GM23338 (cell line): Measurements from ENCODE around the gene C6orf89. TPM values are rescaled to one million over a fixed set of nuclear protein-coding genes. Genes with fewer than 3 reads are reported as not detected.

ENCODE experiments used
- ATAC-seq: fragments of 200-7000 bp; cut with Tn5 transposase; 3 replicates; pipeline ENCODE4 v1.9.1; 2020
- DNase-seq: peaks from one replicate; pipeline ENCODE4 v3.0.0-alpha.2; 2015; ENCODE audit warnings: low spot score
- H2AFZ ChIP-seq: fragments of 200-600 bp; sonication (generic); 2 replicates; pipeline ENCODE4 v1.8.0; 2016; ENCODE audit warnings: antibody characterized with exemption, mild to moderate bottlenecking, moderate library complexity
- H3F3A ChIP-seq: fragments of 200-600 bp; sonication (generic); replicated peaks from 2 replicates; pipeline ENCODE4 v1.8.0; 2017; ENCODE audit warnings: antibody characterized with exemption, mixed run types, low read depth
- H3K27ac ChIP-seq: fragments of 200-600 bp; sonication (generic); 2 replicates; pipeline ENCODE4 v1.6.1; 2016; ENCODE audit warnings: low read depth
- H3K27me3 ChIP-seq: fragments of 200-600 bp; sonication (generic); 2 replicates; pipeline ENCODE4 v1.8.0; 2016; ENCODE audit warnings: mild to moderate bottlenecking, mixed run types, moderate library complexity; ENCODE audit not compliant: insufficient read depth
- H3K36me3 ChIP-seq: fragments of 200-600 bp; sonication (generic); 2 replicates; pipeline ENCODE4 v1.8.0; 2016; ENCODE audit warnings: mild to moderate bottlenecking; ENCODE audit not compliant: insufficient read depth
- H3K4me1 ChIP-seq: fragments of 200-600 bp; sonication (generic); 2 replicates; pipeline ENCODE4 v1.8.0; 2016; ENCODE audit warnings: mild to moderate bottlenecking, moderate library complexity; ENCODE audit not compliant: insufficient read depth
- H3K4me2 ChIP-seq: fragments of 200-600 bp; sonication (generic); 2 replicates; pipeline ENCODE4 v1.7.1; 2017; ENCODE audit warnings: mixed run types
- H3K4me3 ChIP-seq: fragments of 200-600 bp; sonication (generic); 2 replicates; pipeline ENCODE4 v1.6.1; 2016; ENCODE audit warnings: mixed run types
- H3K79me2 ChIP-seq: fragments of 200-600 bp; sonication (generic); replicated peaks from 2 replicates; pipeline ENCODE4 v1.8.0; 2017; ENCODE audit warnings: mild to moderate bottlenecking; ENCODE audit not compliant: insufficient read depth
- H3K9me2 ChIP-seq: fragments of 200-600 bp; sonication (generic); 2 replicates; pipeline ENCODE4 v1.8.0; 2017; ENCODE audit not compliant: insufficient read depth
- H4K20me1 ChIP-seq: fragments of 200-600 bp; sonication (generic); replicated peaks from 2 replicates; pipeline ENCODE4 v1.8.0; 2017; ENCODE audit warnings: mild to moderate bottlenecking; ENCODE audit not compliant: insufficient read depth
- H3K27ac Mint-ChIP-seq: 2 replicates; pipeline ENCODE4 v1.8.0; 2020; ENCODE audit warnings: inconsistent platforms, mild to moderate bottlenecking, moderate library complexity, mixed read lengths
- H3K27me3 Mint-ChIP-seq: 3 replicates; pipeline ENCODE4 v1.8.0; 2022; ENCODE audit warnings: low read depth, mild to moderate bottlenecking, moderate library complexity, mixed read lengths, inconsistent platforms; ENCODE audit not compliant: insufficient read depth, poor library complexity
- H3K36me3 Mint-ChIP-seq: 3 replicates; pipeline ENCODE4 v1.8.0; 2021; ENCODE audit warnings: low read depth, mild to moderate bottlenecking, inconsistent platforms, moderate library complexity, mixed read lengths
- H3K4me1 Mint-ChIP-seq: 3 replicates; pipeline ENCODE4 v1.8.0; 2020; ENCODE audit warnings: mild to moderate bottlenecking, inconsistent platforms, mixed read lengths
- H3K4me3 Mint-ChIP-seq: 3 replicates; pipeline ENCODE4 v1.8.0; 2021; ENCODE audit warnings: moderate library complexity, mild to moderate bottlenecking, inconsistent platforms, mixed read lengths
- H3K9me3 Mint-ChIP-seq: 3 replicates; pipeline ENCODE4 v1.8.0; 2020; ENCODE audit warnings: moderate library complexity, mild to moderate bottlenecking, inconsistent platforms, mixed read lengths
- NANOG ChIP-seq: IDR thresholded peaks from 2 replicates; pipeline ENCODE4 v1.6.1; 2016; ENCODE audit warnings: antibody characterized with exemption, borderline replicate concordance
- polyA plus RNA-seq: library from polyadenylated mRNA; unstranded; fragments of >200 nt; fragmentation: Nextera tagmentation; extraction: Ambion mirVana; gene quantifications from 2 replicates; pipeline ENCODE4 v1.2.1, GENCODE V29; 2016
- total RNA-seq: library from RNA; depleted of rRNA; stranded (reverse); fragments of >200 nt; shearing (Covaris generic); gene quantifications from 2 replicates; pipeline ENCODE4 v1.2.3, GENCODE V29; 2014
- TF ChIP-seq, protein P1 (sequence below): fragments of 250-450 bp; sonication (Bioruptor Pico); IDR thresholded peaks from 2 replicates; pipeline ENCODE4 v1.5.0; 2020; ENCODE audit warnings: mild to moderate bottlenecking, moderate library complexity
- TF ChIP-seq, protein P2 (sequence below): IDR thresholded peaks from 2 replicates; pipeline ENCODE4 v1.6.1; 2016; ENCODE audit warnings: antibody characterized with exemption
- TF ChIP-seq, protein P3 (sequence below), 2 experiments: fragments of 200-600 bp in 1 of 2; sonication (generic) in 1 of 2; conservative IDR thresholded peaks; 2 replicates each; pipeline versions ENCODE4 v1.5.1 to v1.6.1; 2016 to 2017; ENCODE audit warnings: antibody characterized with exemption in 2 of 2, low read depth in 2 of 2, mild to moderate bottlenecking in 2 of 2, moderate library complexity in 1 of 2

C6orf89 gene
- total and polyA plus RNA-seq, 2 experiments from 2014 or later = 3.7 to 7.9 TPM

DNA sequence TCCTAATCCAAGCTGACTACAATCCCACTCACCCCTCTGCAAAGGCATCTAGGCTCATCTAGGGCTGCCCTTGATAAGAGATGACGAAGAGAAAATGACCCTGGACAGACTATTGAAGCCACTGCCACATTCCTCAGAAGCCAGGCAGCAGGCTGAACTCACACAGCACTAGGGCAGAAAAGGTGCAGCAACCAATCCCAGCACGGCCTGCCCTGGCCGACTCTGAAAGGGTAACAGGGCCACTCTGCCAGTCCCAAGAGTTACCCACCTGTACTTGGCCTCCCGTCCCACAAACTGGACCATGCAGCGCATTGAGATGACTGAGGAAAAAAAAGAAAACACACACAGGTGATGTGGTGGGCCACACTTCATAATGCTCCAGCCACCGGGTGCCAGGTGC is 91.2 kb downstream of the C6orf89 start:
- peaks cover 7% of the 10 kb centered on the region for H3K27me3 Mint-ChIP-seq
- Histone ChIP-seq H3F3A (peaks cover 4% of the 10 kb centered on the region), H3K79me2 (peaks cover 38% of the 10 kb centered on the region), H3K4me2 (no peak overlapping the region), H3K4me1 (peaks cover 24% of the 10 kb centered on the region), H3K27ac (no peak overlapping the region), H4K20me1 (peaks cover 38% of the 10 kb centered on the region), H3K4me3 (no peak overlapping the region), H3K9me2 (no peaks in the 10 kb centered on the region), H2AFZ (no peak overlapping the region), H3K27me3 (no peaks in the 10 kb centered on the region), H3K36me3 (peaks cover 52% of the 10 kb centered on the region)
- H3K4me3 Mint-ChIP-seq = no peak overlapping the region
- no peak for DNase-seq
- H3K9me3 Mint-ChIP-seq = no peaks in the 10 kb centered on the region
- H3K36me3 Mint-ChIP-seq = peaks cover 71% of the 10 kb centered on the region
- no peak overlapping the region for H3K27ac Mint-ChIP-seq
- H3K4me1 Mint-ChIP-seq = peaks cover 30% of the 10 kb centered on the region
- TF ChIP-seq, protein P1, sequence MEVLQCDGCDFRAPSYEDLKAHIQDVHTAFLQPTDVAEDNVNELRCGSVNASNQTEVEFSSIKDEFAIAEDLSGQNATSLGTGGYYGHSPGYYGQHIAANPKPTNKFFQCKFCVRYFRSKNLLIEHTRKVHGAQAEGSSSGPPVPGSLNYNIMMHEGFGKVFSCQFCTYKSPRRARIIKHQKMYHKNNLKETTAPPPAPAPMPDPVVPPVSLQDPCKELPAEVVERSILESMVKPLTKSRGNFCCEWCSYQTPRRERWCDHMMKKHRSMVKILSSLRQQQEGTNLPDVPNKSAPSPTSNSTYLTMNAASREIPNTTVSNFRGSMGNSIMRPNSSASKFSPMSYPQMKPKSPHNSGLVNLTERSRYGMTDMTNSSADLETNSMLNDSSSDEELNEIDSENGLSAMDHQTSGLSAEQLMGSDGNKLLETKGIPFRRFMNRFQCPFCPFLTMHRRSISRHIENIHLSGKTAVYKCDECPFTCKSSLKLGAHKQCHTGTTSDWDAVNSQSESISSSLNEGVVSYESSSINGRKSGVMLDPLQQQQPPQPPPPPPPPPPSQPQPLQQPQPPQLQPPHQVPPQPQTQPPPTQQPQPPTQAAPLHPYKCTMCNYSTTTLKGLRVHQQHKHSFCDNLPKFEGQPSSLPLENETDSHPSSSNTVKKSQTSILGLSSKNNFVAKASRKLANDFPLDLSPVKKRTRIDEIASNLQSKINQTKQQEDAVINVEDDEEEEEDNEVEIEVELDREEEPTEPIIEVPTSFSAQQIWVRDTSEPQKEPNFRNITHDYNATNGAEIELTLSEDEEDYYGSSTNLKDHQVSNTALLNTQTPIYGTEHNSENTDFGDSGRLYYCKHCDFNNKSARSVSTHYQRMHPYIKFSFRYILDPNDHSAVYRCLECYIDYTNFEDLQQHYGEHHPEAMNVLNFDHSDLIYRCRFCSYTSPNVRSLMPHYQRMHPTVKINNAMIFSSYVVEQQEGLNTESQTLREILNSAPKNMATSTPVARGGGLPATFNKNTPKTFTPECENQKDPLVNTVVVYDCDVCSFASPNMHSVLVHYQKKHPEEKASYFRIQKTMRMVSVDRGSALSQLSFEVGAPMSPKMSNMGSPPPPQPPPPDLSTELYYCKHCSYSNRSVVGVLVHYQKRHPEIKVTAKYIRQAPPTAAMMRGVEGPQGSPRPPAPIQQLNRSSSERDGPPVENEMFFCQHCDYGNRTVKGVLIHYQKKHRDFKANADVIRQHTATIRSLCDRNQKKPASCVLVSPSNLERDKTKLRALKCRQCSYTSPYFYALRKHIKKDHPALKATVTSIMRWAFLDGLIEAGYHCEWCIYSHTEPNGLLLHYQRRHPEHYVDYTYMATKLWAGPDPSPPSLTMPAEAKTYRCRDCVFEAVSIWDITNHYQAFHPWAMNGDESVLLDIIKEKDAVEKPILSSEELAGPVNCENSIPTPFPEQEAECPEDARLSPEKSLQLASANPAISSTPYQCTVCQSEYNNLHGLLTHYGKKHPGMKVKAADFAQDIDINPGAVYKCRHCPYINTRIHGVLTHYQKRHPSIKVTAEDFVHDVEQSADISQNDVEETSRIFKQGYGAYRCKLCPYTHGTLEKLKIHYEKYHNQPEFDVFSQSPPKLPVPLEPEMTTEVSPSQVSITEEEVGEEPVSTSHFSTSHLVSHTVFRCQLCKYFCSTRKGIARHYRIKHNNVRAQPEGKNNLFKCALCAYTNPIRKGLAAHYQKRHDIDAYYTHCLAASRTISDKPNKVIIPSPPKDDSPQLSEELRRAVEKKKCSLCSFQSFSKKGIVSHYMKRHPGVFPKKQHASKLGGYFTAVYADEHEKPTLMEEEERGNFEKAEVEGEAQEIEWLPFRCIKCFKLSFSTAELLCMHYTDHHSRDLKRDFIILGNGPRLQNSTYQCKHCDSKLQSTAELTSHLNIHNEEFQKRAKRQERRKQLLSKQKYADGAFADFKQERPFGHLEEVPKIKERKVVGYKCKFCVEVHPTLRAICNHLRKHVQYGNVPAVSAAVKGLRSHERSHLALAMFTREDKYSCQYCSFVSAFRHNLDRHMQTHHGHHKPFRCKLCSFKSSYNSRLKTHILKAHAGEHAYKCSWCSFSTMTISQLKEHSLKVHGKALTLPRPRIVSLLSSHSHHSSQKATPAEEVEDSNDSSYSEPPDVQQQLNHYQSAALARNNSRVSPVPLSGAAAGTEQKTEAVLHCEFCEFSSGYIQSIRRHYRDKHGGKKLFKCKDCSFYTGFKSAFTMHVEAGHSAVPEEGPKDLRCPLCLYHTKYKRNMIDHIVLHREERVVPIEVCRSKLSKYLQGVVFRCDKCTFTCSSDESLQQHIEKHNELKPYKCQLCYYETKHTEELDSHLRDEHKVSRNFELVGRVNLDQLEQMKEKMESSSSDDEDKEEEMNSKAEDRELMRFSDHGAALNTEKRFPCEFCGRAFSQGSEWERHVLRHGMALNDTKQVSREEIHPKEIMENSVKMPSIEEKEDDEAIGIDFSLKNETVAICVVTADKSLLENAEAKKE = no peak
- no peak for ATAC-seq

GRCh38 chr6:36977470-36977941 is 91.8 kb downstream of the C6orf89 start:
- Mint-ChIP-seq H3K4me1 (peaks cover 33% of the 10 kb centered on the region), H3K36me3 (peaks cover 65% of the 10 kb centered on the region), H3K4me3 (no peak overlapping the region), H3K27ac (no peak overlapping the region), H3K27me3 (peaks cover 7% of the 10 kb centered on the region), H3K9me3 (no peaks in the 10 kb centered on the region)
- H4K20me1 ChIP-seq = peaks cover 44% of the 10 kb centered on the region
- H3K4me1 ChIP-seq = peaks cover 28% of the 10 kb centered on the region
- no peaks in the 10 kb centered on the region for H3K9me2 ChIP-seq
- peaks cover 44% of the 10 kb centered on the region for H3K79me2 ChIP-seq
- no peak overlapping the region for H3K4me3 ChIP-seq
- H3F3A ChIP-seq = peaks cover 4% of the 10 kb centered on the region
- TF ChIP-seq, protein P2, sequence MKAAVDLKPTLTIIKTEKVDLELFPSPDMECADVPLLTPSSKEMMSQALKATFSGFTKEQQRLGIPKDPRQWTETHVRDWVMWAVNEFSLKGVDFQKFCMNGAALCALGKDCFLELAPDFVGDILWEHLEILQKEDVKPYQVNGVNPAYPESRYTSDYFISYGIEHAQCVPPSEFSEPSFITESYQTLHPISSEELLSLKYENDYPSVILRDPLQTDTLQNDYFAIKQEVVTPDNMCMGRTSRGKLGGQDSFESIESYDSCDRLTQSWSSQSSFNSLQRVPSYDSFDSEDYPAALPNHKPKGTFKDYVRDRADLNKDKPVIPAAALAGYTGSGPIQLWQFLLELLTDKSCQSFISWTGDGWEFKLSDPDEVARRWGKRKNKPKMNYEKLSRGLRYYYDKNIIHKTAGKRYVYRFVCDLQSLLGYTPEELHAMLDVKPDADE = no peak
- TF ChIP-seq, protein P3, sequence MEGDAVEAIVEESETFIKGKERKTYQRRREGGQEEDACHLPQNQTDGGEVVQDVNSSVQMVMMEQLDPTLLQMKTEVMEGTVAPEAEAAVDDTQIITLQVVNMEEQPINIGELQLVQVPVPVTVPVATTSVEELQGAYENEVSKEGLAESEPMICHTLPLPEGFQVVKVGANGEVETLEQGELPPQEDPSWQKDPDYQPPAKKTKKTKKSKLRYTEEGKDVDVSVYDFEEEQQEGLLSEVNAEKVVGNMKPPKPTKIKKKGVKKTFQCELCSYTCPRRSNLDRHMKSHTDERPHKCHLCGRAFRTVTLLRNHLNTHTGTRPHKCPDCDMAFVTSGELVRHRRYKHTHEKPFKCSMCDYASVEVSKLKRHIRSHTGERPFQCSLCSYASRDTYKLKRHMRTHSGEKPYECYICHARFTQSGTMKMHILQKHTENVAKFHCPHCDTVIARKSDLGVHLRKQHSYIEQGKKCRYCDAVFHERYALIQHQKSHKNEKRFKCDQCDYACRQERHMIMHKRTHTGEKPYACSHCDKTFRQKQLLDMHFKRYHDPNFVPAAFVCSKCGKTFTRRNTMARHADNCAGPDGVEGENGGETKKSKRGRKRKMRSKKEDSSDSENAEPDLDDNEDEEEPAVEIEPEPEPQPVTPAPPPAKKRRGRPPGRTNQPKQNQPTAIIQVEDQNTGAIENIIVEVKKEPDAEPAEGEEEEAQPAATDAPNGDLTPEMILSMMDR (conservative IDR thresholded peaks at IDR 0.05; ENCODE audit: low read depth in 2 of 2) = peak; percentile 75 to 76
- TF ChIP-seq NANOG = no peak
- H3K36me3 ChIP-seq = peaks cover 48% of the 10 kb centered on the region
- no peak overlapping the region for H3K4me2 ChIP-seq
- no peak overlapping the region for H2AFZ ChIP-seq
- no peaks in the 10 kb centered on the region for H3K27me3 ChIP-seq
- peak; percentile 71 for DNase-seq
- ATAC-seq = peak; percentile 73
- H3K27ac ChIP-seq = no peak overlapping the region
